ENCODE data around the gene PTGIS.

The PTGIS gene

DNA sequence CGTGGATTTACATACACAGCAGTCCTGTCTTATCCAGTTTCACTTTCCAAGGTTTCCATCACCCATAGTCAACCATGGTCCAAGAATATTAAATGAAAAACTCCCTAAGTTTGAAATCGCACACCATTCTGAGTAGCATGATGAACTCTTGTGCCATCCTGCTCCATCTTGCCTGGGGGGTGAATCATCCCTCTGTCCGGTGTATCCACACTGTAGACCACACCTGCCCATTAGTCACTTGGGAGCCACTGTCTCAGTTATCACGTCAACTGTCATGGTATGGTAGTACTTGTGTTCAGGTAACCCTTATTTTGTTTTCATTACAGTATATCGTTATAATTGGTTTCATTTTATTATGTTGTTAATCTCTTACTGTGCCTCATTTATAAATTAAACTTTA, 38.5 kb downstream of the PTGIS start:
- DNase-seq (ENCODE audit: low read depth) = no peak

DNA sequence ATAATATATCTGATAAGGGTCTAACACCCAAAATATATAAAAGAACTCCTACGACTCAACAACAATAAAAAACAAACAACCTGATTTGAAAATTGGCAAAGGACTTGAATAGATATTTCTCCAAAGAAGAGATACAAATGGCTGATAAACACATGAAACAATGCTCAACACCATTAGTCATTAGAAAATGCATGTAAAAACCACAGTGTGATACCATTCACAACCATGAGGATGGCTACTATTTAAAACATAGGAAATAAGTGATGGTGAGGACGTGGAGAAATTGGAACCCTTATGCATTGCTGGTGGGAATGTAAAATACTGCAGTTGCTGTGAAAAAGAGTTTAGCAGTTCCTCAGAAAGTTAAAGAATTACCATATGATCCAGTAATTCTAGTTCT, 41.4 kb downstream of the PTGIS start:
- no peak for DNase-seq (ENCODE audit: low read depth)

DNA sequence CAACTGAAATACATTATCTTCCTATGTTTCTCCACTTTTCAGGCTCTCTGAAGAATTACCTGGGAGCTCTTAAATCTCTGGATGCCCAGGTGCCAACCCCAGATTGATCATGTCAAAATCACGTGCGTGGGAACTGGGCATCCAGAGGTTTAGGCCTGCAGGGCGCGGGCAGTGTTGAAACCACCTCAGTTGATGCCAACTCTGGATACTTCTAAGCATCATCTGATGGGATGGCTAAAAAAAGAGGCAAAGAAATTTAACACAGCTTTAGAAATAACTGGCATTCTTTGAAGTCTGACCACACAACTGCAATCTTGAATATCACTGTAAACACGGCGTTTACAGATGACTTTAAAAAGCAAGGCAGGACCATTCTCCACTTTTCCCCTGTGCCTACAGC, 41.9 kb downstream of the PTGIS start:
- no peak for DNase-seq (ENCODE audit: low read depth)

DNA sequence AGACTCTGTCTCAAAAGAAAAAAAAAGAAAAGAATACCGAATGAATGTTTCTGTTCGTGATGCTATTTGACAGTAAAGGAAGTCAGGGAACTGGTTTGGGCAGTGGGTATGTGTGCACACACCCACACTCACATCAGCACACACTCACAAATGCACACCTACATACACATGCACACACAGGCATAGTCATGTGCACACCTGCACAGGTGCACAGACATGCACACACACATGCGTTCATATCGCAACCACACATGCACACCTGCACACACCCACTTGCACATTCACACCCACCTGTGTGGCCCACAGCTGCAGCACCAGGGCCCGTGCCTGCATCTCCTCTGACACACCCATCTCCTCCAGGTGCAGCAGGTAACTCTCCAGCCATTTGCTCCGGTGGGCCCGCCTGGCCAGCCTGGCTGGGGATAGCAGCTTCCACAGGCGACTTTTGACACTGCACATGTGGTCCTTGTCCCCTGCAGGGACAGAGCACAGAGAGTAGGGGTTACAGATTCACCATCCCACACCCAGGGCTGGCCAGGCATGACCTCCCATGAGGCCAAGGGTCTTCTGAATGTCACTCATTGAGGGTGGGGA, 44.1 kb downstream of the PTGIS start:
- no peak for DNase-seq (ENCODE audit: low read depth)

DNA sequence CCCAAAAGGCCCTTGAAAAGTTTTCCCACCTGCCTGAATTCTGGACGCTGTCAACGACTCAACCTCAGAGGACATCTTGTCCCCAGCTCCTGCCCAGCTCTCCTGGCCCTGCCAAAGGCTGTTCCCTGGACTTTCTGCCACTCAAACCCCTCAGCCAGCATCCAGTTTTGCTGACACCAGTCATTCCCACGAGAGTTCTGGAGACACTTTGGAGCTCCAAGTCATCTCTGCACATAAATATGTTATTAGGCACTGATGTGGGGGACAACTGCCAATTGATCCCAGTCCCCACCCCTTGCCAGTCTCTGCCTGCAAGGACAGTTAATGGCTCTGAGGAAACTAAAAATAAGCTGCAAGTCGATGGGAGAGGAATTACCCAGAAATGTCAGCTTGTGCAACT, 46.6 kb downstream of the PTGIS start:
- no peak for DNase-seq (ENCODE audit: low read depth)

DNA sequence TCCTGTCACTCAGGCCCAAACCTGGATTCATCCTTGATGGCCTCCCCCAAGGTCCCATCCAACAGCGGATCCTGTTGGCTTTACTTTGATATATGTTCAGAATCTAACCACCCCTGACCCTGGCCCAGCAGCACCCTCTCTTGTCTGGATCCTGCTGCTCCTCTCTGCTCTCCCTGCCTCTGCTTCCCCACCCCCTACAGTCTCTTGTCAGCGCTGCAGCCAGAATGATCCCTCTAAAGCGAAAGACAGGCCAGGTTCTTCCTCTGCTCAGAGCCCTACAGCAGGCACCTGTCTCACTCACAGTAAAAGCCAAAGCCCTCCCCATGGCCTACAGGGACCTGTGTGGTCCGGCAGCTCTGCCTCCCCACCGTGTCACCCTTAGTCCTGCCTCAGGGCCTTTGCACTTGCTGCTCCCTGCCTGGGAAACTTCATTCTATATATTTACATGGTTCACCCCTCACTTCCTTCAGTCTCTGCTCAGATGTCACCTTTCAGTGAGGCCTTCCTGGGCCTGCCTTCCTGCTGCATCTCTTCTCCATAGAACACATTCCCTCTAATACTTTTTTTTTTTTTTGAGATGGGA, 48.1 kb downstream of the PTGIS start:
- no peak for DNase-seq (ENCODE audit: low read depth)

DNA sequence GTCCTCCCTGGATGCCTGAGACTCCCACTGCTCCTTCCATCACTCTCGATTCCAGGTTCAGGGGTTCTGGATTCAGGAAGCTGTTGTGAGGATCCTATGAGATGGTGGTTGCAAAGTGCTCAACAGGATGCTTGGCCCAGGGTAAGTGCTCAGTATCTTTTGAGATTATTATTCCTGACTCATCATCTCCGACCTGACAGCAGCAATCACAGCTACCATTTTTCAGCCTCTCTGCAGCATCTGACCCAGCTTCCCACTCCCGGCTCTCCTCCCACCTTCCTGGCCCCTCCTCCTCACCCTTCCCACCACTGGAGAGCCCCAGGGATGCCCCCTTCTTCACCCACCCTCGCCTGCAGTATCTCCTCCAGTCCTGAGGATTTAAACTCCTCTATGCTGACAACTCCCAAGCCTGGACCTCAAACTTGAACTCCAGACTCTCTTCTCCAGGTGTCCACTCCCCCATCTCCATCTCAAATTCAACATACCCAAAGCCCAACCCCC, 48.7 kb downstream of the PTGIS start:
- DNase-seq (ENCODE audit: low read depth) = no peak

DNA sequence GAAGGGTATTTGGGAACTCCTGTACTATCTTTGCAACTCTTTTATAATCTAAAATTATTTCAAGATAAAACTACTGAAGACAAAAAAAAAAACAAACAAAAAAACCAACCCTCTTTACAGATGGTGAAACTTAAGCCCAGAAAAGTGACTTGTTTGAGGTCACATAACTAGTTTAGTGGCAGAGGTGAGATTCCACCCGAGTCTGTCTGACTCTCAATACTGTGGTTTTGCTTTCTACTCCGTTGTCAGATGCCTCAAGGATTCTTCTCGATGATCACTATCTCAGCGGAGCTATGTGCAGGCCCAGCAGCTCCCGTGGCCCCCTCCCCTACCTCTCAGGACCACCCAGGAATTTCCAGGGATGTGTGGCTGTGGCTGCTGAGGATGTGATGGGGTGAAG, 49.4 kb downstream of the PTGIS start:
- no peak for DNase-seq (ENCODE audit: low read depth)

DNA sequence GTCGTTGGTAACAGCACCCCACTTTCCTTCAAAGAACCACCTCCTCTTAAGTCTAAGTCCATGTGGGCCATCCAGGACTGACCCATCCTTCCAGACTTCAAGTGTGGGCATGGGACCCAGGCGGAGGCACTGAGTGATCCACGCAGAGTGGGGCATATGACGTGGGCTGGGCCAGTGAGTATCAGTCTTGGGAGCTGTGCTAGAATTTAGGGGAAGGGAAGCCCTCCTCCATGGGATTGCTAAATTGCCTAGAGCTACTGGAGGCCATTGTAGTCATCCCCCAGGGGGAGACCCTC, 50.2 kb downstream of the PTGIS start:
- no peak for DNase-seq (ENCODE audit: low read depth)

DNA sequence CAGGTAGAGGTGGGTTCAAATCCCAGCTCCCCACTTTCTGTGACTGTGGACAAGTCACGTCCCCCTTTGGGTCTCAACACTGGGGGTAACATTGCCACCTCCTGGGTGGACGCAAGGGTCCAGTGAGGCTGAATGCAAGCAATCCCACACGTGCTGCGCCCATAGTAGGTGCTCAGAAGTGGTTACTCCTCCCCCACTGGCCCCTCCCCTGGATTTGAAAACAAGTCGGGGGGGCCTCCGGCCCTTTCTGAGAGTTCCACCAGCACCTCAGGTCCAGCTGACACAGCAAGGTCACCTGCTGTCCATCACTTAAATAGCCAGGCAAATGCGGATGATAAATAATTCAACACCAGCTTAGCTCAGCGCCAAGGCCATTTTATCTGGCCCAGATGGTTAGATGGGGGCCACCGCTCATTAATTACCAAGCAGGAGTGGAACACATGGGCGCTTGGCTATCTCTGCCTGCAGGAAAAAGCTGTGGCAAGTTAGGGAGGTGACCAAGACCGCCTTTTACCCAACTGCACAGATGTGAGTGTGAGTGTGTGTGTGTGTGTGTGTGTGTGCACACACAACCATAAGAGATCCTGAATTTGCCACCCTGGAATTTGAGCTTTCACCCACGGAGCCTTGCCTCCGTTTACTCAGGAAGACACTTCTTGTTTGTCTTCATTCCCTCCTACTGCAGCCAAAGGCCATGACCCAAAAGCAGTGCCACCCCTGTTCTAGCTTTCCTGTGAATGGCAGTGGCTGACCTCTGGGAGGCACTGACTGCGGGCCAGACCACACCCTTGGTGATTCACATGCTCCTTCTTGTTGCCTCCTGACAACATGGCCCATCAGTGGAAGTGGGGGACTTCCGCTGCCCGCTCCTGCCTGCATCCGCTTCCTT, 50.8 kb downstream of the PTGIS start:
- DNase-seq (ENCODE audit: low read depth) = no peak

DNA sequence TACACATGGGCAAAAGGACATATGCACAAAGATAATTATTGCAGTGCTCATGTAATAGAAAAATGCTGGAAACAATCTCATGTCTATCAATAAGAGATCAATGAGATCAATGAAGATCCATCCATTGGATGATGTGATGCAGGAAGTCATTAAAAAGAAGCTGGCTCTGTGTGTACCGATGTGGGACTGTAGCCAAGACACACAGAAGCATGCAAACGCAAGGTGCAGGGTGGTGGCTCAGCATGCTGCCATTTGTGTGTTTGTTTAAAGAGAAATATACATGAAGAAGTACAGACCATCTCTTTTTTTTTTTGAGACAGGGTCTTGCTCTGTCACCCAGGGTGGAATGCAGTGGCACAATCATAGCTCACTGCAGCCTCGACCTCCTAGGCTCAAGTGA, 52.4 kb downstream of the PTGIS start:
- no peak for DNase-seq (ENCODE audit: low read depth)

DNA sequence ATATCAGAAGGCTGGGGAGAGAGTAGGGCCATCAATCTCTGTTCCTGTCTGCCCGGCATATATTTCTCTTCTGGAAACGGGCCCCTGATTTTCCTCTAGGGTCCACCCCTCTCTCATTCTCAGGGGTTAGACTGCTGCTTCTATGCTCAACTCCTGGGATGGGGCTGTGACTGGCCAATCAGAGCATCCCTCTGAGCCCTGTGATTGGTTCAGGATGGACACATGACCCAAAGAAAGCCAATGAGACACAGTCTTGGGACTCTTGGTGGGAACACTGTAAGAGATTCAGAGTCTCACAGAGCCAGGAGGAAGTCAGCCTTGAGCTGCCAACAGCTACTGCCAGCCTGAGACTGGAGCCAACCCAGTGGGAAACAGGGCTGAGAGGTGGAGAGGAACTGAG, 54.4 kb downstream of the PTGIS start:
- no peak for DNase-seq (ENCODE audit: low read depth)

DNA sequence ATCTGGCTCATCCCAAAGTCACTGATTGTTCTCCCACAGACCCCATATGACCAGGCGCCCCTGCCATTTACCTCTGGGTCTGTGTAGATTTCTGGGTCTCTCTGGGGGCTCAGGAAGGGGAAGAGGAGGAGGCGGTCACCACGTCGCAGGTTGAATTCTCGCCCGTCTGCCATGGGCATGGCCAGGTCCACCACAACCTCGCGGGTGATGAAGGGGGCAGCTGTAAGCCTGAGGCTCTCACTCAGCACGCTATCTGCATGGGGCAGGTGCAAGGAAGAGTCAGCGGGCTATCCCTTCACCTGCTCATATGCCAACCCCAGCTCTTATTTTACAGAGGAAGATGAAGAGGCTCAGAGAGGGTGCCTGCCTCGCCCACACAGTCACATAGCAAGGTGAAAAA, 54.9 kb downstream of the PTGIS start:
- DNase-seq (ENCODE audit: low read depth) = no peak

DNA sequence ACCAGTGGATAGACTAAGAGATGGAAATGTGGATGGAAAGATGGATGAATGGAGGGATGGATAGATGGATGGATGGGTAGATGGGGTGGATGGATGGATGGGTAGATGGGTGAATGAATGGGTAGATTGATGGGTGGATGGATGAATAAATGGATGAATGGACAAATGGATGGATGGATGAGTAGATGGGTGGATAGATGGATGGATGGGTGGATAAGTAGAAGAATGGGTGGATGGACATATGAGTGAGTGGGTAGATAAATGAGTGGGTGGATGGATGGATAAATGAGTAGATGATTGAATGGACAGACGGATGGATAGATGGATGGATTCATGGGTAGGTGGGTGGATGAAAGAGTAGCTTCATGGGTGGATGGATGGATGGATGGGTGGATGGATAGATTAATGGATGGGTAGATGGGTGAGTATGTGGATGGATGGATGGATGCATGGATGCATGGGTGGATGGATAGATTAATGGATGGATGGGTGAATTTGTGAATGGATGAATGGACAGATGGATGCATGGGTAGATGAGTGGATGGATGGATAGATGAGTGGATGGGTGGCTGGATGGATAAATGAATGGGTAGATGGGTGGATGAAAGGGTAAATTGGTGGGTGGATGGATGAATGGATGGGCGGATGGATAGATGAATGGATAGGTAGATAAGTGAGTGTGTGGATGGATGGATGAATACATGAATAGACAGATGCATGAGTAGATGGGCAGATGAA, 56.0 kb downstream of the PTGIS start:
- DNase-seq (ENCODE audit: low read depth) = no peak

DNA sequence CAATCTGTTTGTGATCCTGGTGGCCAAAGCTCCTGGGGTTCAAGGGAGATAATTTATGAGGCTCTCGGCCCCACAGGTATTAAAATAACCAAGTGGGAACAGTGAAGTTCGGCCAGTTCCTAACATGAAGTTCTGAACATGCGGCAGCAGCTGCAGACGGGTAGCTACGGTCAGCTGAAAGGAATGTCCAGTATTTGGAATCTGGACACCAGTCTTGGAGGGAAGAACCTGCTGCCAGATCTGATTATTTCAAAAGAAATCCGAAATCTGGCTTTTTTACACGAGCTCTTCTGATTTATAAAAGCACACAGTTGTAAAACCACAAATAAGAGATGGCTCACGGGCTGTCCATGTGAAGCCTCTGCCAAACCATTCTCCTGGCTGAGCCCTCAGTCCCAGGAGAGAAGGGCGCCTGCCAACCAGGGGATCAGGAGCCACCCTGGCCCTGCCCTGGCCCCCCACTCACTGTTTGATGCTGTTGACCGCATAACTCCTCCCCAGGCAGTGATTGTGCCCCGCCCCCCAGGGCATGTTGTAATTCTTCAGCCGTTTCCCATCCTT, 57.3 kb downstream of the PTGIS start:
- DNase-seq (ENCODE audit: low read depth) = peak; percentile 93

DNA sequence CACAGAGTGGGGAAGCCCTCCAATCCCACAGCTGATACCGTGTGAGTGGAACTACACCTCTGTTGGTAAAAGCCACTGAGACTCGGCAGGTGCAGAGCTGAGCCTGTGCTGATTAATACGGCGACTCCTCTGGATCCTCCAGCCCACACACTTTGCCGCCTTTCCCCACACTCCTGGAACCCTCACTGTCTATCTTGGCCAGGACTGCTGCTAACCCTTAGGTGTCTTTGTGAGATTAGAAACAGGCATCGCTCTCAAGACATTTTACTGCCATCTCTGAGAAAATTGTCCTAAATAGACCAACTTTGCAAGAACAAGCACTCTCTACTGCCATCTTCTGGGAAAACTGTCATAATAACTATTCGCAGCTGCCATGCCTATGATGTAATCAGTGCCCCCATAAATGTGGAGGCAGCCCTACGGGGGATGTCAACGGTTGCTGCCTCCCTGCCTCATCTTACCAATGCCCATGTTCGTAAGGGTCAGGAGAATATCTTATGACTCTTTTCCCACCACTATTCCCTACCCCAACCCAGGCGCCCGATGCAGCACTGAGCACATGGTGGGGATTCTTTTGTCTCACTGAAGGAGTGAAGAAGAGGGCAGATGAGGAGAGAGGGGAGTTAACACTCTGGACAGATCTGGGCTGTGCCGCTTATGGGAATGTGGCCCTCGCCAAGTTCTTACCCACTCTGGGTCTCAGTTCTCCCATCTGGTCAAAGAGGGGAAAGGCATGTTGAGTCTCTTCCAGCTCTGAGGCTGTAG, 59.3 kb downstream of the PTGIS start:
- DNase-seq (ENCODE audit: low read depth) = peak; percentile 43

DNA sequence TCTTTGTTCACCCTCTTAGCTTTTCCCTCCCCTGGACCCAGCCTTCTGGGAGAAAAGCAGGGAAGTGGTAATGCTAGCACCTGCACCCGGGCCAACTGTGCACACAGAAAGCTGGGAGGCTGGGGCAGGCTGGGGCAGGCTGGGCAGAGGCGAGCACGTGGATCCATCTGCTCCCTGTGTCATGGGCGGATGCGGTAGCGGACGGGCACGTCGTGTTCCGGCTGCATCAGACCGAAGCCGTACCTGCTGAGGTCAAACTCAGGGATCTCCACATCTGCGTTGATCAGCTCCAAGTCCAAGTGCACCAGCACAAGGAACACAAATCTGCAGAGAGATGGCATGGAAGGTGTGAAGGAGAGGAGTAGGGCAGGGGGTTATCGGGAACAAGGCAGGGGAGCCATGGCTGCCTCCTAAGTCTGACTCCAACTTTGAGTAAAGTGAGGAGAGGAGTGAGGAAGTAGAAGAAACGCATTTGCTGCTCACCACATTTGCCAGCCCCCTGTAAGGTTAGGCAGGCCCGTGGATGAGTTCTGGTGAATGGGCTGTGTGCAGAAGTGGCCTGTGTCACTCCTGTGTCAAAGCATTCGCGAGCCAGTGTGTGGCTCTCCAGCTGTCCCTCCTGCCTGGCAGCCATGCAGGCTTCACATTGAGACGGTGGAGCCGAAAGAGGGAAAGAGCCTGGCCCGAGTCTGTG, 60.0 kb downstream of the PTGIS start:
- DNase-seq (ENCODE audit: low read depth) = no peak

DNA sequence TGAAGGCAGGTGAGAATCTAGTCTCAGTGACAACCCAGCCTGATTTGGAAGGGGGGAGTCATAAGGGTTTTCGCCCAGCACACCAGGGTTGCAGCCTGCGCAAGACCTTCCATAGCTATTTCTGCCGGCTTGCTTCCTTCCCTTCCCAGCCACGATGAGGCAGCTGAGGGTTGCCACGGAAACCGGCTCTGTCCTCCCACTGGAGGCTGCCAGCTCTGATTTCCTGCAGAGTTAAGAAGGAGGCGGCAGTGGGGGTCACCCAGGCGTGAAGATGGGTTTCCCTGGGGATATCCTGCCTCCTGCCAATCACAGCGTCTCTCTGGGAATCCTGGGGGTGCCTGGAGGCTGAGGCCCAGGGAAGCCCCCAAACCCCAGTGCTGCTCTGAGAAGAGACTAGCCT, 62.4 kb downstream of the PTGIS start:
- DNase-seq (ENCODE audit: low read depth) = peak; percentile 68

DNA sequence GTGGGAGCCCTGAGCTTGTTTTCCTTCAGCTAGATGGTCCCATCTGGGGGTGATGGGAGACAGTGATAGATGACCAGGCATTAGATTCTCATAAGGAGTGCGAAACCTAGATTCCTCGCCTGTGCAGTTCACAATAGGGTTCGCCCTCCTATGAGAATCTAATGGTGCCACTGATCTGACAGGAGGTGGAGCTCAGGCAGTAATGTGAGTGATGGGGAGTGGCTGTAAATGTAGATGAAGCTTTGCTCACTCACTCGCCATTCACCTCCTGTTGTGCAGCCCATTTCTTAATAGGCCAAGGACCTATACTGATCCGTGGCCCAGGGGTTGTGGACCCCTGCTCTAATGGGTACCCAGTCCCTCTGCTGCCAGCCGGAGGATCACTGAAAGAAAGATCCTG, 64.8 kb downstream of the PTGIS start:
- no peak for DNase-seq (ENCODE audit: low read depth)

DNA sequence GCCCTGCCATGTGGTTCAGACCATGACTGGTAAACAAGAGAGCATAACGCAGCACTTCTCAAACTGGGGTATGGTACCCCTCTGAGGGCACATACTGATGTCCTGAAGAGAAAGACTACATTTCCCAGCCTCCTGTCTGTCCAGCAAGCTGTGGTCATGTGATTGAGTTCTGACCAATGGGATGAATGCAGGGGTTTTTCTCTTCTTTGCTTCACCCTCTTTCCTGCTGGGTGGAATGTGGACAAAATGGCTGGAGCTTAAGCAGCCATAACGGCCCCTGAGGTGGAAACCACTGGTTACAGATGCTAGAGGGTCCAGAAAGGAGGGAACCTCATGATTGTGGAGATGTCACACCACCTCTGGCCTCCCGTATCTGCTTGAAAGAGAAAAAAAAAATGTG, 66.0 kb downstream of the PTGIS start:
- DNase-seq (ENCODE audit: low read depth) = peak; percentile 46

DNA sequence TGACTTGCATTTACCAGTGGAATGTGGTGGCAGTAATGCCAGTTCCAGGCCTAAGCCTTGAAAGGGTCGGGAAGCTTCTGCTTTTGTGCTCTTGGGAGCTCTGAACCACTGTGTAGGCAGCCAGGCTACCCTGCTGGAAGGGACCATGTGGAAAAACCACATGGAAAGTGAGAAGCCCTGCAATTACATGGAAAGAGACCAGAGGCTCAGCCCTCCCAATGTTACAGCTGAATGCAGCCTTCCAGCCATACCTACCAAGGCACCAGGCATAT, 70.6 kb downstream of the PTGIS start:
- DNase-seq (ENCODE audit: low read depth) = no peak

Measured in iris pigment epithelial cell (primary cell).